Measurements from ENCODE around the gene PPP6R3. TPM values are rescaled to one million over a fixed set of nuclear protein-coding genes. Genes with fewer than 3 reads are reported as not detected.

Gene PPP6R3
- total and polyA plus RNA-seq, 10 of the 15 experiments (the other 5 are each of a cell fraction or from before 2014, with no cell fraction given): 12.4 to 123 (median 74.1) TPM

- Histone ChIP-seq H3K4me3 (no peak overlapping the region), H4K20me1 (ENCODE audit: control insufficient read depth, insufficient read depth) (no peaks in the 10 kb centered on the region), H3K4me2 (ENCODE audit: control insufficient read depth, insufficient read depth) (no peak overlapping the region), H3K9me3 (replicated peaks; ENCODE audit: control insufficient read depth, insufficient read depth, low read length) (no peaks in the 10 kb centered on the region), H3K27me3 (replicated peaks in 1 of 2; ENCODE audit: control insufficient read depth in 2 of 2, insufficient read depth in 2 of 2, low read length in 1 of 2) (no peaks in the 10 kb centered on the region), H3K4me1 (ENCODE audit: control insufficient read depth, insufficient read depth, low read length) (no peaks in the 10 kb centered on the region), H3K27ac (ENCODE audit: control insufficient read depth, insufficient read depth) (no peak overlapping the region), H3K9ac (ENCODE audit: control insufficient read depth, insufficient read depth, low read length) (no peak overlapping the region), H3K79me2 (ENCODE audit: control insufficient read depth, insufficient read depth, low read length) (no peaks in the 10 kb centered on the region), H3K36me3 (ENCODE audit: control insufficient read depth in 2 of 2, insufficient read depth in 2 of 2, low read length in 1 of 2) (peaks cover 17 to 28% of the 10 kb centered on the region in 2 experiments), H2AFZ (ENCODE audit: control insufficient read depth, low read depth, low read length) (no peak overlapping the region)
- in situ Hi-C loops (cut with MboI) (no loop called here), intact Hi-C loops (cut with micrococcal nuclease; ENCODE audit: unreplicated experiment) (no loop called here)
- FAIRE-seq: no peak
- ChIA-PET POLR2A (no interaction called here), RAD21 (ENCODE audit: unreplicated experiment) (no interaction called here), CTCF (interaction anchor here (0.6 to 2.1 kb wide), 2 partner anchors 8 to 80 kb away, joined by 3 to 5 read pairs; no protein-coding TSS in a partner anchor), SMC1A (ENCODE audit: uncharacterized antibody, unreplicated experiment) (no interaction called here)
- no peak for ATAC-seq
- BruUV-seq (replicated peaks): no TSS peak
- no peak for DNase-seq (ENCODE audit: low read depth, low spot score)
- WGBS (ENCODE audit: insufficient coverage, insufficient replicate concordance, low lambda C conversion rate, missing lambda C conversion rate): 97% methylated on average over 7 of the region's 7 CpGs
- TF ChIP-seq POLR2A (IDR thresholded peaks at IDR 0.05; ENCODE audit: low read depth, low read length) (no peak), SUPT20H (IDR thresholded peaks at IDR 0.05; ENCODE audit: borderline replicate concordance, control insufficient read depth, low read depth, low read length) (no peak), MYC (IDR thresholded peaks at IDR 0.05; ENCODE audit: insufficient read depth, insufficient read length, insufficient replicate concordance, low read length, severe bottlenecking) (no peak), GABPA (IDR thresholded peaks at IDR 0.05; ENCODE audit: low read depth) (no peak), ETV6 (conservative IDR thresholded peaks at IDR 0.05 in 1 of 2, IDR thresholded peaks at IDR 0.05 in 1 of 2; ENCODE audit: borderline replicate concordance in 1 of 2, low read depth in 1 of 2) (no peak), RELA (IDR thresholded peaks at IDR 0.05; ENCODE audit: borderline replicate concordance, partially characterized antibody) (no peak), JUND (IDR thresholded peaks at IDR 0.05; ENCODE audit: low read depth, low read length) (no peak), EZH2 (IDR thresholded peaks at IDR 0.05; ENCODE audit: borderline replicate concordance, control insufficient read depth, low read depth, low read length) (no peak), RAD51 (IDR thresholded peaks at IDR 0.05) (no peak), IRF4 (IDR thresholded peaks at IDR 0.05; ENCODE audit: low read depth, low read length) (no peak), ZNF622 (IDR thresholded peaks at IDR 0.05) (no peak), PAX5 (IDR thresholded peaks at IDR 0.05; ENCODE audit: borderline replicate concordance, low read depth, low read length) (no peak), EED (IDR thresholded peaks at IDR 0.05; ENCODE audit: low read depth) (no peak), ATF3 (IDR thresholded peaks at IDR 0.05; ENCODE audit: borderline replicate concordance, extremely low read depth, low read depth, low read length) (no peak), IRF5 (IDR thresholded peaks at IDR 0.05; ENCODE audit: borderline replicate concordance) (no peak), DPF2 (IDR thresholded peaks at IDR 0.05) (no peak), REST (IDR thresholded peaks at IDR 0.05; ENCODE audit: low read depth, low read length) (no peak), BACH1 (IDR thresholded peaks at IDR 0.05; ENCODE audit: borderline replicate concordance) (no peak)
Observed at GRCh38 chr11:68589547-68590216, 129.1 kb downstream of the PPP6R3 start.
